ENCODE measurements around the gene IL36RN.

GRCh38 chr2:113010088-113010487, 48.9 kb upstream of the IL36RN start:
- no peak for TF ChIP-seq GATA3 (IDR thresholded peaks at IDR 0.05; ENCODE audit: low read depth, low read length)
- no peak for TF ChIP-seq GATA2 (IDR thresholded peaks at IDR 0.05; ENCODE audit: low read depth, low read length)

Data from SH-SY5Y (cell line).